AG09309 (cell line): ENCODE results near the gene DLG2.

Source experiments
- DNase-seq: peaks from one replicate; pipeline ENCODE4 v3.0.0-alpha.2; 2010; ENCODE audit warnings: low read depth
- H3K4me3 ChIP-seq: 2 replicates; pipeline ENCODE4 v1.5.1; 2011; ENCODE audit warnings: mild to moderate bottlenecking, low read depth, low read length, moderate library complexity; ENCODE audit not compliant: control insufficient read depth
- CTCF ChIP-seq: IDR thresholded peaks from 2 replicates; pipeline ENCODE4 v1.5.1; 2011; ENCODE audit warnings: mild to moderate bottlenecking, low read depth, low read length, inconsistent platforms; ENCODE audit not compliant: insufficient read depth, control insufficient read depth; ENCODE audit errors: missing control alignments

Gene DLG2

GRCh38 chr11:84232511-84232910 lies 1394.6 kb downstream of the DLG2 start:
- no peak for DNase-seq
- TF ChIP-seq CTCF, result no peak
- no peak overlapping the region for H3K4me3 ChIP-seq

- H3K4me3 ChIP-seq, result no peak overlapping the region
- TF ChIP-seq CTCF, result no peak
These were observed 1396.7 kb downstream of the DLG2 start for GRCh38 chr11:84230402-84230801.

GRCh38 chr11:84227970-84228665 lies 1399.0 kb downstream of the DLG2 start:
- TF ChIP-seq CTCF, result no peak
- DNase-seq, result no peak

More at GRCh38 chr11:84230402-84230801, 1396.7 kb downstream of the DLG2 start:
- DNase-seq, result no peak

GRCh38 chr11:84224042-84224441 lies 1403.1 kb downstream of the DLG2 start:
- H3K4me3 ChIP-seq, result no peak overlapping the region
- TF ChIP-seq CTCF, result no peak
- no peak for DNase-seq

More at GRCh38 chr11:84227970-84228665, 1399.0 kb downstream of the DLG2 start:
- no peak overlapping the region for H3K4me3 ChIP-seq

GRCh38 chr11:84218318-84218717 lies 1408.8 kb downstream of the DLG2 start:
- no peak overlapping the region for H3K4me3 ChIP-seq
- no peak for DNase-seq
- no peak for TF ChIP-seq CTCF

GRCh38 chr11:84215672-84216071 lies 1411.5 kb downstream of the DLG2 start:
- no peak for TF ChIP-seq CTCF
- no peak overlapping the region for H3K4me3 ChIP-seq
- DNase-seq, result no peak
